HuH-7.5 (cell line): Measurements from ENCODE around the gene RSPH6A.

Experiments
- DNase-seq: peaks from one replicate; pipeline ENCODE4 v3.0.0; 2011; ENCODE audit warnings: low spot score

Gene RSPH6A

GRCh38 chr19:45814851-45815480 lies at the start of gene RSPH6A:
RSPH6A (minus strand) TSS chr19:45815308; CDS start chr19:45815176, 132 bp downstream.
- no peak for DNase-seq

GRCh38 chr19:45864629-45865082 lies 49.5 kb upstream of the RSPH6A start:
- DNase-seq: no peak

DNA sequence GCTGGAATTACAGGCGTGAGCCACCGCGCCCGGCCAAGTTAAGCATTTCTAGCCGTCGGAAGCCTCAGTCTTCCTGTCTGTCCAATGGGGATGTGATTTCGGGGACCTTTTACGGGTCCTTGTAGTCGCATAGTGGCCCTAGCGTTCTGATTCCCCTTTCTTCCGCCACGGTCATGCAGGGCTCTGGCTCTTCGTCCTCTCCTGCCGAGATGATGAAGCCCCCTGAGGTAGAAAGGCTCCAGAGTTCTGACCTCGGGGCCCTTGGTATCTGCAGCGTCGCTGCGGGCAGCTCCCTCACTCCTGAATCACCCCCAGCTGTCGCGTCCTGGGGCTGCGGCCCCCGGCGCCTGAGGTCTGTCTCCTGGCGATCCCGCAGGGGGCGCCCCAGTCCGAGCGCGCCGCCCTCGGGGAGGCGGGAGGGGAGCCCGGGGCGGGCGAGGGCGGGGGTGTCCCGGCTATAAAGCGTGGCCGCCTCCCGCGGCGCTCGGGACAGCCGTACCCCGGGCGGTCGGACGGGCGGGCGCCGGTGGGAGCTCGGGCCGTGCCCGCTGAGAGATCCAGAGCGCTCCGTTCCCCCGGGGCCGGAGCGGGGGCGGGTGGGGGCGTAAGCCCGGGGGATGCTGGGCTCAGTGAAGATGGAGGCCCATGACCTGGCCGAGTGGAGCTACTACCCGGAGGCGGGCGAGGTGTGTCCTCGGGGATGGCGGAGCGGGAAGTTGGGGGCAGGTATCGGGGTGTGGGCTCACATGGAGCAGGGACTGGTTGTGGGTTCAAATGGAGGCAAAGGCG lies 48.9 kb upstream of the RSPH6A start, which contains the start of gene FOXA3:
FOXA3 (plus strand) TSS at position 487 of the 789 bp plus-strand sequence; CDS start at position 618, 131 bp downstream.
- peak; percentile 94 for DNase-seq

DNA sequence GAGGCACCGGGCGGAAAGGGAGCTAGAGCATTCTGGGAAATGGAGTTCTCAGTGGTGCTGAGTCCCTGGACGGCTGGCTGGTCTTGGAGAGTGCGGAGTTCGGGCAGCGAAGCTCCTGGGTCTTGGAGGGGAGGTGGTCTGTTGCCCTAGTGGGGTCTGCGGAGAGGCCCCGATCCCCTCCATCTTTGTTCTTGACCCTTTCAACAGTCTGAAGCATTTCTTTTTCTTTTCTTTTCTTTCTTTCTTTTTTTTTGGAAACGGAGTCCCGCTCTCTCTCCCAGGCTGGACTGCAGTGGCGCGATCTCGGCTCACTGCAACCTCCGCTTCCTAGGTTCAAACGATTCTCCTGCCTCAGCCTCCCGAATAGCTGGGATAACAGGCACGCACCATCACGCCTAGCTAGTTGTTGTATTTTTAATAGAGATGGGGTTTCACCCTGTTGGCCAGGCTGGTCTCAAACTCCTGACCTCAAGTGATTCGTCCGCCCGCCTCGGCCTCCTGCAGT lies 48.3 kb upstream of the RSPH6A start:
- no peak for DNase-seq

GRCh38 chr19:45862564-45863334 lies 47.6 kb upstream of the RSPH6A start, which contains the start of gene SYMPK:
SYMPK (minus strand) TSS chr19:45863147; CDS start chr19:45854495, 8,652 bp downstream.
- DNase-seq: peak; percentile 99

DNA sequence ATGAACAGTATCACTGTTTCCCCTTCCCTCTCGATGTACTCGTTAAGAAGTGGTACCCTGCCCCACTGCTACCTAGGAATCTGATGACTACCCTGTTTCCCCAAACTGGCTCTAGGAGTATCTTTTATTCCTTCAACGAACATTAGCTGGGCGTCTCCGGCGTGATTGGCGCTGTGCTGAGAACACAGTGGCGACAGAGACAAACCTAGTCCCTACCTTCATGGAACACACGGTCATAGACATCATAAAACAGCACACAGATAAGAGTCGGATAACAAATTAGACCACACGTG lies 47.1 kb upstream of the RSPH6A start:
- DNase-seq: no peak

- DNase-seq: no peak
Measured at GRCh38 chr19:45860359-45861259, 45.5 kb upstream of the RSPH6A start.

GRCh38 chr19:45854167-45854778 lies 39.2 kb upstream of the RSPH6A start:
- no peak for DNase-seq

GRCh38 chr19:45852983-45853382 lies 37.9 kb upstream of the RSPH6A start:
- no peak for DNase-seq

DNA sequence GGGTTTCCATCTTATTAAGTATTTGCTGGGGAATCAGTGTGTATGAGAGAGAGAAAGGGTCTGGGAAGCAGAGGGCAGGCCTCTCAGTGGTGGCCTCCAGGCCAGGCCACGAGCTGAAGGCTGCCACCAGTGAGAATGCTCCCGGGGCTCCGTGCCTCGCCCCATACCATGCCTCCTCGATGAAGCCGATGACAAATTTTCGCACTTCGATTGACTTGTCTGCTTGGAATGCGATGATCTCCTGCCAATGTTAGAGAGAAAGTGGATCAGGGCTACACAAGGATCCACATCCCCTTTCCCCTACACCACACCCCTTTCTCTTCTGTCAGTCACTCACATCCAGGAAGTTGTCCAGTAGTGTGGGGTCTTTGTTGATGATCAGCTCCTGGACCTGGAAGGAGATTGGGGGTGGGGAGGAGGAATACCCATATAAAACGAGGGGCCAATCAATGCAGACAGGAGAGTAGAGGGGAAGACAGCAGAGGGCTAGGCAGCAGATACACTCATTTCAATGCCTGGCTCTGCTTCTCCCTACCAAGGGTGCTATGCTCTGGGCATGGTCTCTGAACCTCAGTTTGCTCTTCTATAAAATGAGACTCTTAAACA lies 37.1 kb upstream of the RSPH6A start:
- no peak for DNase-seq

GRCh38 chr19:45848922-45849321 lies 33.8 kb upstream of the RSPH6A start:
- no peak for DNase-seq

DNA sequence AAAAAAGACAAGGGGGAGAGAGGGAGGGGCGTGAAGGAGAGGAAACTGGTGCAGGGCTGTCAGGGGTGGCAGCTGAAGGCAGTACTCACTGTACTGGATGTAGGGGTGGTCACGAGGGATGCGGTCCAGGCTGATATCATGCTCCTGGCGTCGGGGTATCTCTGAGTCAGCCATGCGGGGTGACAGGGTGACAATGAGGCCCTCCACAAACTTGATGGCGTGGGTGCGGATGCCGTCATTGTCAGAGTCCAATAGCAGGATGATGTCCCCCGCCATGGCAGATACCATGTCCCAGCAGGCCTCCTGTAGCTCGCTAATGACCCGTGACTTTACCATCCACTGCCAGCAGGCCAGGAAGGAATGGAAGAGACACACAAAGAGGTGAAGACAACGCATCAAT lies 32.6 kb upstream of the RSPH6A start:
- DNase-seq: no peak

- no peak for DNase-seq
Measured at GRCh38 chr19:45842198-45842597, 27.1 kb upstream of the RSPH6A start.

DNA sequence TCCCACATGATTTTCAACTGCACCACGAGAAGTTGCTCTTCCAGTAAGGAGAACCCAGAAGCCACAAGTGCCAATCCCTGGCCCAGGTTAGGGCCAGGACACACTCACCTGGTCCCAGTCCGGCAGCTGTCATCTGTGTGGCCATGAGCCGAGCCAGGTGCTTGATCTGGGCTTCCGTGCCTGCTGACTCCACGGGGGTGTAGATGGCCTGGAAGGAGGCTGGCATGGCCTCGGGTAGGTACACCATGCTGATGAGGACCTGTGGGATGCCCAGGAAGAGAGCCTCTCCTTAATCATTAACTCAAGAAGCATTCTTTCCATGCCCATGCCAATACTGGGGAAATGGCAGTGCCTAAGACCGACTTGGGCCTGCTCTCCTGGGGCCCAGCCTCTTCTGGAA lies 19.9 kb upstream of the RSPH6A start:
- no peak for DNase-seq

GRCh38 chr19:45828945-45829344 lies 13.8 kb upstream of the RSPH6A start:
- DNase-seq: no peak

DNA sequence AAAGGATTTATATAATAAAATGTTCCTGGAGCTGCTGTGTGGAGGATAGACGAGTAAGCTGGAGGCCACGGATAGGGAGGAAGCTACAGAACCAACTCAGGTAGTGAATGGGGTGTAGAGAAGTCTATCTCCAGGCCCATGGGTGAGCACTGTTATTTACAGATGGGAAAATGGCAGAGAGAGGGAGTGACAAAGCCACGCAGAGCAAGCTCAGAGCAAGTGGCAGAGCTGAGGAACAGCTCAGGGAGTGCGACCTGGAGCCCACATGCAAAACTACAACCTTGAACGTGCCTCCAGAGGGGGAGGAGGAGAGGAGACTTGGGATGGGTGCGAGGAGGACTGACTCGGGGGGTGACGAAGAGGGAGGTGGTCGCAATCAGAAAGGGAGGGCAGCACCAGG lies 13.4 kb upstream of the RSPH6A start:
- DNase-seq: no peak

DNA sequence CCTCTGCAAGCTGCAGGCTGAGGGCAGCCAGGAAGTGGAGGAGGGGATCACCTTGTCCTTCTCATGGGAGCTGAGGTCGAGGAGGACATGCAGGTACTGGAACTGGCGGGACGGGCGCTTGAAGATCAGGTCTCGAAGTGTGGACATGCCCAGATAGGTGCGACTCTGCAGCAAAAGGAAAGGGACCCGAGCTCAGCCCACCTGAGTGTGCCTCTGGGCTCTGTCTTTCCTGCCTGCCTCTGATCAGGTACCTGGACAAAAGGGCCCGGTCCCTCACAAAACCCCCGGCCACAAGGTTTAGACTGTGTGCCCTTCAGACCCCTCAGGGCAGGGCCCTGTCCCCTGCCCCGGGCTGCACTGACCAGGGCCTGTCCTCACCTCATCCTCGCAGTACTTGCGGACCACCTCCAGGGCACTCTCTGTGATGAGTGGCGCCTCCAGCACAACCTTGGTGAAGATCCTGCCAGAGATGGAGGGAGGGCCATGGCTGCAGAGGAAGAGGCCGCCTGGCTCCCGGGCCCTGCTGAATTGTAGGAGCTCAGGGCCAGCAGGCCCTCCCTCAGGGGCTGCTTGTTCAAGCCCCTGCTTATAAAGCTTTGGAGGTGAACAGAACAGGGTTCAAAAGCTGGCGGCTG lies 12.5 kb upstream of the RSPH6A start:
- DNase-seq: no peak

GRCh38 chr19:45826934-45827333 lies 11.8 kb upstream of the RSPH6A start:
- no peak for DNase-seq

GRCh38 chr19:45825917-45826893 lies 11.1 kb upstream of the RSPH6A start:
- DNase-seq: no peak
